ENCODE data around the gene SPRED1.

SPRED1 gene

DNA sequence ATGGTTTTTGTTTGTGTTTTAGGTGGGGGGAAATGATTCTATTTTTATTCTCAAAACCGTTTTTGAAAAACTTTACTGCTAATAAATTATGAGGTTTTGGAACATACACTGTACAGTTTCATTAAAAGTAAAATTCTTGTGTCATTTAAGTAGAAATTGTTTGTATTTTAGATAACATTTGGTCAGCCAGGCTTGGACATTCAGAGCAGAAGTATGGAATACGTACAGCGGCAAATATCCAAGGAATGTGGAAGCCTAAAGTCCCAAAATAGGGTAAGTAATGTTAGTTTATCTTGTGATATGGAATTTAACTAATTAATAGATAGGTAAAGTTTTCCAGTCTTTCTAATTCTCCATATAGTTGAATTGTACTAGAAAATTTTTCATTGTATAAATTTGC lies 96.6 kb downstream of the SPRED1 start:
- no peak for DNase-seq (ENCODE audit: extremely low spot score)
- ChIA-PET POLR2A (no interaction called here), CTCF (interaction anchor here (1.2 kb wide), 1 partner anchor 344 kb away, joined by 3 read pairs; no protein-coding TSS in a partner anchor)
- no peak for TF ChIP-seq CTCF (IDR thresholded peaks at IDR 0.05; ENCODE audit: control extremely low read depth, extremely low read depth, low read depth, missing control alignments)

DNA sequence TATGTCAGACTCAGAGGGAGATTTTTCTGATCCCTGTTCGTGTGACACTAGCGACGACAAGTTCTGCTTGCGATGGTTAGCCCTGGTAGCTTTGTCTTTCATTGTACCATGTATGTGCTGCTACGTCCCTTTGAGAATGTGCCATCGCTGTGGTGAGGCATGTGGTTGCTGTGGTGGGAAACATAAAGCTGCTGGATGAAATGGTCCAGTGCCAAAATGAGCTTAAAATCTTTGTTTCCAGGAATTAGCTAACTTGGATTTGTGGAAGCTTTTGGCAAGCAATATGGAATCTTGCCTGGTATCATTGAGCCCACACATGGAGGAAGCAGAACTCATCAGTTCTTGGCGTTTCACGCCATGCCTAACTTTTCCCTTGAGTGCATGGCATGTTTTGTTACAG lies 98.8 kb downstream of the SPRED1 start:
- DNase-seq (ENCODE audit: extremely low spot score), result no peak
- TF ChIP-seq CTCF (IDR thresholded peaks at IDR 0.05; ENCODE audit: control extremely low read depth, extremely low read depth, low read depth, missing control alignments), result no peak
- ChIA-PET CTCF (interaction anchor here (0.7 to 2.4 kb wide), 4 partner anchors 12 to 356 kb away, joined by 3 to 6 read pairs (median 3); no protein-coding TSS in a partner anchor), POLR2A (no interaction called here)

DNA sequence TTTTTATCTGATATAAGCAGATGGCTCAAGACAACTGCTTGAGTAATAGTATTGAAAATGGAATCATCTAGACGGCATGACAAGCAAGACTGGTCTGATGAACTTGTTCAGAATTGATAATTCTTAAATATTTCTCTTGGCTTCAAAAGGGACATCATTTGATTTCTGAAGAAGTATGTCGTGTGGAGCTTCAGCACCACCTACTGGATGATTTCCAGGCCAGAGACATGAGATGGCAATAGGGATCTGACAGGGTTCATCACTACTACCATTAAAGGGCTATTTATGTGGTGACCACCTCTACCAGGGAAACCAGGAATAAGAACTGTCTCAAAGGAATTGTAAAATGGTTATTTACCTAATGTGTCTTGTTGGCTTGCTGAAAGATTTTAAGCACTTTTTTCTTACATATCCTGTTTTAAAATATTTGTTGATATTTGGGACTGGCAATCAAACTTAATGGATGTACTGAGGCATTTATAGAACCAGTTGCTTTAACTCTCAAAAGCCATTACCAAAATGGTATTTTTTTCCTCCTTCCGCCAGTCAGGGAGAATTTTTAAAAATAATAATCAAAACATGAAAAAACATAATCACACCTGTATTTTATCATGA lies 101.8 kb downstream of the SPRED1 start:
- peak; percentile 32 for DNase-seq (ENCODE audit: extremely low spot score)
- peak; percentile 68 for TF ChIP-seq CTCF (IDR thresholded peaks at IDR 0.05; ENCODE audit: control extremely low read depth, extremely low read depth, low read depth, missing control alignments)
- ChIA-PET POLR2A (no interaction called here), CTCF (interaction anchor here (0.8 to 5.8 kb wide), 9 partner anchors 10 to 360 kb away, joined by 3 to 77 read pairs (median 4); no protein-coding TSS in a partner anchor)

DNA sequence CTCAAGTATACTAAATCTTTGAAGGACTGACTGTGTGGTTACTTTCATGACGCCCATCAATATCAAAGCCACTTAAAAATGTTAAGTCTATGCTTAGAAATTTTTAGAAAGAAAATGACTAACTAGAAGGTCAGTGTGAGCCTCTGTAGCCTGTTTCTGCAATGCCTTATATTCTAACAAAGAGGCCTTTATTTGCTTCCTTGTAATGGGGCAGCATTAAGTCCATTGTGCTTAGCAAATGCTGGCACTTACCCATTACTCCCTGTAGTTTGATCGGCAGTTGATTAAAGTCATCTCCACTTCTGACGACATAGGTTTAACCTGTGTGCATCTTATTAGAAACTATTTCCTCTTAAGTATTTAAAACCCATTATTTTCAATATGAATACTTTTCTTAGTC lies 109.7 kb downstream of the SPRED1 start:
- CTCF ChIA-PET, result no interaction called here
- POLR2A ChIA-PET, result no interaction called here
- no peak for TF ChIP-seq CTCF (IDR thresholded peaks at IDR 0.05; ENCODE audit: control extremely low read depth, extremely low read depth, low read depth, missing control alignments)
- no peak for DNase-seq (ENCODE audit: extremely low spot score)

DNA sequence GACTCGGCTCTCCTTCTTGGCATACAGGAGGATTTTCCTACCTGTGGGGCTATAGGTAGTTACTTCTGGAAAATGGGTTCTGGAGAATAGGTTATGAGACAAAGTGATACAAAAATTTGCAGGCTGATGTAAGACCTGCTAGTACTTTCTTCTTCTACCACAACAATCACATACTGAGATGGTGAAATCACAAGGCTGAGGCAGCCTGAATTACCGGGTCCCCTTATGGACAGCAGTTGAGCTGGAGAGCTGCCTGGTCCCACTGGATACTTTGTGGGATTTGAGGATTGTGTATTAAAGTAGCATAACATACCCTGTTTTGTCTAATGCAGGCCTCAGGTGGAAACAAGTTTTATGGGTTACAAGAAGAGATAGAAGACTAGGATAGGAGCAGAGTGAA lies 114.8 kb downstream of the SPRED1 start:
- POLR2A ChIA-PET, result no interaction called here

GRCh38 chr15:38369936-38370478 lies 117.4 kb downstream of the SPRED1 start:
- ChIA-PET POLR2A (no interaction called here), CTCF (no interaction called here)
- no peak for DNase-seq (ENCODE audit: extremely low spot score)
- TF ChIP-seq CTCF (IDR thresholded peaks at IDR 0.05; ENCODE audit: control extremely low read depth, extremely low read depth, low read depth, missing control alignments), result no peak

More for the DNA sequence above, 114.8 kb downstream of the SPRED1 start:
- TF ChIP-seq CTCF (IDR thresholded peaks at IDR 0.05; ENCODE audit: control extremely low read depth, extremely low read depth, low read depth, missing control alignments), result no peak
- DNase-seq (ENCODE audit: extremely low spot score), result no peak
- CTCF ChIA-PET, result no interaction called here

Data from GM10248 (cell line).